ENCODE measurements around the gene PRPF19. TPM values are rescaled to one million over a fixed set of nuclear protein-coding genes. Genes with fewer than 3 reads are reported as not detected.

The PRPF19 gene
- total RNA-seq, 4 donors from 2014 or later, result 35.7 to 63.0 (median 57.1) TPM

- H3K27me3 ChIP-seq, result peaks cover 0 to 31% (median 0%) of the 10 kb centered on the region in 4 donors
- intact Hi-C loops (cut with DNase I), result no loop called here
- no peak within 1 kb of the TSS for H3K4me3 ChIP-seq
- no peak for DNase-seq (ENCODE audit: extremely low spot score)
- no peak within 1 kb of the TSS for H3K27ac ChIP-seq (replicated peaks in 1 of 4)
- WGBS, result 35% methylated on average over 14 of the region's 14 CpGs
- no peak for TF ChIP-seq POLR2AphosphoS5 (IDR thresholded peaks at IDR 0.05)
- TF ChIP-seq EP300 (IDR thresholded peaks at IDR 0.05), result no peak
- no peak for TF ChIP-seq POLR2A (IDR thresholded peaks at IDR 0.05; ENCODE audit: low read depth)
- no peak for TF ChIP-seq CTCF (IDR thresholded peaks at IDR 0.05)
- H3K4me1 ChIP-seq, result peaks cover 0 to 12% (median 5%) of the 10 kb centered on the region in 4 donors
- H3K36me3 ChIP-seq, result peaks cover 4 to 22% (median 19%) of the 10 kb centered on the region in 4 donors
- no peaks in the 10 kb centered on the region for H3K9me3 ChIP-seq
Measured at GRCh38 chr11:60855726-60856633, 50.4 kb downstream of the PRPF19 start, which contains the start of gene PTGDR2. PTGDR2 (minus strand) TSS chr11:60855950; CDS start chr11:60853722, 2,228 bp downstream.

GRCh38 chr11:60854847-60855725 lies 51.3 kb downstream of the PRPF19 start:
- no peak for DNase-seq (ENCODE audit: extremely low spot score)

GRCh38 chr11:60854140-60854846 lies 52.1 kb downstream of the PRPF19 start:
- H3K4me3 ChIP-seq, result no peak overlapping the region
- no peak overlapping the region for H3K27ac ChIP-seq (replicated peaks in 1 of 4)
- 74% methylated on average over 8 of the region's 8 CpGs for WGBS
- no peaks in the 10 kb centered on the region for H3K9me3 ChIP-seq
- H3K27me3 ChIP-seq, result peaks cover 0 to 31% (median 0%) of the 10 kb centered on the region in 4 donors
- DNase-seq (ENCODE audit: extremely low spot score), result no peak
- TF ChIP-seq EP300 (IDR thresholded peaks at IDR 0.05), result no peak
- peaks cover 19 to 39% (median 36%) of the 10 kb centered on the region in 4 donors for H3K36me3 ChIP-seq
- peaks cover 0 to 12% (median 5%) of the 10 kb centered on the region in 4 donors for H3K4me1 ChIP-seq
- intact Hi-C loops (cut with DNase I), result no loop called here

More at GRCh38 chr11:60854847-60855725, 51.3 kb downstream of the PRPF19 start:
- Histone ChIP-seq H3K36me3 (peaks cover 12 to 31% (median 28%) of the 10 kb centered on the region in 4 donors), H3K4me3 (no peak overlapping the region), H3K27me3 (peaks cover 0 to 31% (median 0%) of the 10 kb centered on the region in 4 donors), H3K27ac (replicated peaks in 1 of 4) (no peak overlapping the region), H3K4me1 (peaks cover 0 to 12% (median 5%) of the 10 kb centered on the region in 4 donors), H3K9me3 (no peaks in the 10 kb centered on the region)
- TF ChIP-seq POLR2AphosphoS5 (IDR thresholded peaks at IDR 0.05), result no peak
- no peak for TF ChIP-seq EP300 (IDR thresholded peaks at IDR 0.05)
- TF ChIP-seq CTCF (IDR thresholded peaks at IDR 0.05), result no peak
- TF ChIP-seq POLR2A (IDR thresholded peaks at IDR 0.05; ENCODE audit: low read depth), result no peak
- 44% methylated on average over 6 of the region's 8 CpGs for WGBS
- intact Hi-C loops (cut with DNase I), result no loop called here

- 95% methylated on average over 29 of the region's 68 CpGs for WGBS
- no peak for DNase-seq (ENCODE audit: extremely low spot score)
- TF ChIP-seq POLR2AphosphoS5 (IDR thresholded peaks at IDR 0.05) (no peak), CTCF (IDR thresholded peaks at IDR 0.05) (no peak), EP300 (IDR thresholded peaks at IDR 0.05) (no peak)
- peaks cover 20 to 49% (median 46%) of the 10 kb centered on the region in 4 donors for H3K36me3 ChIP-seq
- H3K9me3 ChIP-seq, result no peaks in the 10 kb centered on the region
- no peak overlapping the region for H3K27ac ChIP-seq (replicated peaks in 1 of 4)
- H3K27me3 ChIP-seq, result peaks cover 0 to 31% (median 0%) of the 10 kb centered on the region in 4 donors
- intact Hi-C loops (cut with DNase I), result no loop called here
- no peak overlapping the region for H3K4me3 ChIP-seq
- H3K4me1 ChIP-seq, result peaks cover 0 to 12% (median 5%) of the 10 kb centered on the region in 4 donors
Measured at GRCh38 chr11:60852982-60853950, 53.1 kb downstream of the PRPF19 start.

Measured in esophagus muscularis mucosa (tissue), 4 donors.